HG03196 (cell line): ENCODE data around the gene CEACAM16.

Source experiments
- ATAC-seq: cut with Tn5 transposase; IDR thresholded peaks from one replicate; pipeline ENCODE4 v1.9.1; 2021; ENCODE audit not compliant: unreplicated experiment

The CEACAM16 gene

DNA sequence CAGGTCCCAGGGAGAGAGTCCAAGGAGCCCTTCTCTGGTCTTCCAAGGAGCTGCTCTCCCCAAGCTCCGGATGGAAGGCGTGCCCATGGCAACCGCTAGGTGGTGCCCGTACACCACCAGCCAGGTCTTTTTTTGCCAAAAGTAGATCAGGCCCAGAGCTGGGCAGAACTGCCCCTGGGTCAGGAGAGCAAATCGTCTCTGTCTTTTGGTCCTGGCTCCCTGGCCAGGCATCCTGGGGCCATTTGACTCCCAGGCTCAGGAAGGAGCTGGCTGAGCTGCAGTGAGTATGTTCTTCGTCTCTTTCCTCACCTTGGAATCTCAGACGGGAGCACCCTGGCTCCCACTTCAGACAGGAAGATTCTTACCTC is 25.0 kb downstream of the CEACAM16 start:
- no peak for ATAC-seq

DNA sequence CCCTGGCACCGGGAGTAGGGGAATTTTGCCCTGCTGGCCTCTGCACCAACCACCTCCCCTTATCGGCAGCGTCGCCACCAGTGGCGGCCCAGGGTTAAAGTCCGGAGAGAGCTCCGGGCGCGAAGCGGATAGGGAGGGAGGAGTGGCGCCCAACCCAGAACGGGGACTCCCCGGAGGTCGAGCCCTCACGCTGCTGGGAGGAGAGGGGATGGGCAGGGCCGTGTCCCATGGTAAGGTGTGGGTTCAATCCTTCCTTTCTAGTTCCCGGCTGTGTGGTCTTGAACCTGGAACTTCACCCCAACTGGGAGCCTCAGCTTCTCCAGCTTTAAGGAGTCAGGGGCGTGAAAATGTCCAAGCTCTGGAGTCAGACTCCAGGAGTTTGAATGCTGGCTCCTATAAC is 26.3 kb downstream of the CEACAM16 start:
- no peak for ATAC-seq

DNA sequence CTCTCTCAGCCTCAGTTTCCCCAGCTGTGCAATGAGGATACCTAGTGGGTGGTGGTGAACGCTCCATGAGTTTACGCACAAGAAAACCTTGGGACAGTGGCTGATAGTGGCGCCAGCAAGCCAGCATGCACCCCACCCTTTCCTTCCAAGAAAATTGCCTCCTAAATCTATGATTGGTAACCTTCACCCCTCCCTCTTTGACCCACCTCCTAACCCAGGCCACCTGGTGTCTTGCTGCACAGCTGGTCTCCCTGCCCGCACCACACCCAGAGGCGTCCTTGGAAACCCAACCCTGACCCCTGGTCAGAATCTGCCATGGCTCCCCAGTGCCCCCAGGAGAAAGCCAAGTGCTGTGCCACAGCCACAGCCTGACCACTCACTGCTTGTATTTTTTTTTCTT is 26.7 kb downstream of the CEACAM16 start:
- no peak for ATAC-seq

DNA sequence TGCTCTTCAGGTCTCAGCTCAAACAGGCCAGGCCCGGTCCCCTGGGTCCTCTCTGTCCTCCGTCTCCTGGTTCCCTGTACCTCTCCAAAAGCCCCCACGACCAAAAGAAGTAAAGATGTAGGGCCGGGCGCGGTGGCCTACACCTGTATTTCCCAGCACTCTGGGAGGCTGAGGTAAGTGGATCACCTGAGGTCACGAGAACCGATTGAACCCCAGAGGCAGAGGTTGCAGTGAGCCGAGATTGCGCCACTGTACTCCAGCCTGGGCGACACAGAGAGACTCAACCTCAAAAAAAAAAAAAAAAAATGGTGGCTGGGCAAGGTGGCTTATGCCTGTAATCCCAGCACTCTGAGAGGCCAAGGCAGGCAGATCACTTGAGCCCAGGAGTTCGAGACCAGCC is 27.5 kb downstream of the CEACAM16 start:
- ATAC-seq, result no peak

DNA sequence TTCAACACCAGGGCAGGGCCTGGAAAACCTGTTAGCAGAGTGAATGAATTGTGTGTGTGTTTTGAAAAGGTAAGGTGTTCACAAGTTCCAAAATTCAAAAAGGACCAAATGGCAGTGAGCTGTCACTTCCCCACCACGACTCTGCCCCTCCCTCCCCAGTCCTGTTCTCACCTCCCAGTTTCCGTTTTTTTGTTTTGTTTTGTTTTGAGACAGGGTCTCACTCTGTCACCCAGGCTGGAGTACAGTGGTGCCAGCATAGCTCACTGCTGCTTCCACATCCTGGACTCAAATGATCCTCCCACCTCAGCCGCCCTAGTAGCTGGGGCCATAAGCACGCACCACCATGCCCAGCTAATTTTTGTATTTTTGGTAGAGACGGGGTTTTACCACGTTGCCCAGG is 29.2 kb downstream of the CEACAM16 start:
- no peak for ATAC-seq

DNA sequence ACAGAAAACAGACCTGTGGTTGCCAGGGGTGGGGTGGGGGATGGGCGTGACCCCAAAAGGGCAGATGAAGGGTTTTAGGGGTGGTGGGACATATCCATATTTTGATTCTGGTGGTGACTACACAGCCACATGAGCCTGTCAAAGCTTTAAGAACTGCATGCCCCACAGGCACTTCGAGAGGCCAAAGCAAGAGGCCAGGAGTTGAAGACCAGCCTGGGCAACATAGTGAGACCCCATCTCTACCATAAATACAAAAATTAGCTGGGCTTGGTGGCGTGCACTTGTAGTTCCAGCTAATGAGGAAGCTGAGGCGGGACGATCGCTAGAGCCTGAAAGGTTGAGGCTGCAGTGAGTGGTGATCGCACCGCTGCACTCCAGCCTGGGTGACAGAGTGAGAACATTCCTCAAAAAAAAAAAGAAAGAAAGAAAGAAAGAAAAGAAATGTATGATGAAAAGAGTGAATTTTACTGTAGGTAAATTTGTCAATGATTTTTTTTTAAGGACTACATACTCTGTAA is 30.6 kb downstream of the CEACAM16 start:
- ATAC-seq, result no peak

DNA sequence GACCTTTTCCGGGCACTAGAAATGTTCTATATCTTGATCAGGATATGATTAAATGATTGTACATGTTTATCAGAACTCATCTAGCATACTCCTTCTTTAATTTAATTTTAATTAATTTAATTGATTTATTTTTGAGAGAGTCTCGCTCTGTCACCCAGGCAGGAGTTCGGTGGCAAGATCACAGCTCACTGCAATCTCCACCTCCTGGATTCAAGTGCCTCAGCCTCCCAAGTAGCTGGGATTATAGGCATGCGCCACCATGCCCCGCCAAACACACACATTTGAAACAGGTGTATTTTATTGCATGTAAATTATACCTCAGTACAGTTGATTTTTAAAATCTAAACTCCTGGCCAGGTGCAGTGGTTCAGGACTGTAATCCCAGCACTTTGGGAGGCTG is 32.1 kb downstream of the CEACAM16 start:
- no peak for ATAC-seq

DNA sequence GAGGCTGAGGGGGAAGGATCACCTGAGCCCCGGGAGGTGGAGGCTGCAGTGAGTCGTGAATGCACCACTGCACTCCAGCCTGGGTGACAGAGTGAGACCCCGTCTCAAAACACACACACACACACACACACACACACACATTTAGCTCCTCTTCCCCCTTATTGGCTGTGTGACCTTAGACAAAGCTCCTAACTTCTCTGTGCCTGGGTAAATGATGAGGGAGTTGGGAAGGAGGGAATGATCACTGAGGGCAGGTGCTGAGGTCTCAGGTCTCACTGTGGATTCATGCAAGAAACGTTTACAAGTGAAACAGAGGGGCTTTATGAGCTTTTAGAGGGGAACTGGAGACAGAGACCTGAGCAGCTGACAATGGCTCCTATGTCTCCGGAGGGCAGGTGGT is 32.7 kb downstream of the CEACAM16 start:
- no peak for ATAC-seq

DNA sequence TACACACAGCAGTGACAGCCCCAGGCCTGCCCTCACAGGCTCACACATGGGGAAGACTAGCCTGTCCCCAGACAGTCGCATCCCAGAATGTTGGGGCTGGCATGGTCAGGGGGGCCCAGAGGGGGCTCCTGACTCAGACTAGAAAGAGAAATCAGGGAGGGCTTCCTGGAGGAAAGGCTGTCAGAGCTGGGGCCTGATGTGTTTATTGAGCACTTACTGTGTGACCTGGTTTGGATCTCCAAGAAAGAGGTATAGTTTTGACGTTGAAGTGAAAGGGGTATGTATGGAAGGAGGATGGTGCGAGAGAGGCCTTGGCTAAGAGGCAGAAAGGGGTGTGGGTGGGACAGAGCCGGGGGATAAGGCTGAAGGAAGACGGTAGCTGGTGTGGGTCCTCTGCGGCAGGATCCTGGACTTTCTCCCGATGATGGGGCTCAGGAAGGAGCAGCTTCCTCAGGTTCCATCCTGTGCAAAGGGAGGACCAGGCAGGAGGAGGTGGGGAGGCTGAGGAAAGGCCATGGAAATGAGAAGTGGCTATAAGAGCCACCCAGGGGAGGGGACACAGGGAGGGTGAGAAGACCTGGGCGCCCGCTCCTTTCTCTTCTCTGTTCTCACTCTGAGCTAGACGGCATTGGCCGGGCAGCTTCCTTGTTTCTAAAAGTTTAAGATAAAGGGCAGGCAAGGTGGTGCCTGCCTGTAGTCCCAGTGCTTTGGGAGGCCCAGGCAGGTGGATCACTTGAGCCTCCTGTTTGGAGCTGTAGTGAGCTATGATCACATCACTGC is 33.5 kb downstream of the CEACAM16 start:
- ATAC-seq, result no peak

DNA sequence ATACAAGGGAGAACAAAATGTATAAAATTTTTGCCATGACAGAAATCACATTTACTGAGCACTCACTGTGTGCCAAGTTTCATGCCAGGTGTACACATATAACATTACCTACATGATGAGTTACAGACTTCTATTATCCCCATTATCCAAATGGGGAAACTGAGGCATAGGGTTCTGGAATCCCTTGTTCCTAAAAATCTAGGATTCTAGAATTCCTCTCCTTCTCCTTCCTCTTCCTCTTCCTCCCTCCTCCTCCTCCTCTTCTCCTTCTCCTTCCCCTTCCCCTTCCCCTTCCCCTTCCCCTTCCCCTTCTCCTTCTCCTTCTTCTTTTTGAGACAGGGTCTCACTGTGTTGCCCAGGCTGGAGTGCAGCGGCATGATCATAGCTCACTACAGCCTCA is 35.4 kb downstream of the CEACAM16 start:
- no peak for ATAC-seq

DNA sequence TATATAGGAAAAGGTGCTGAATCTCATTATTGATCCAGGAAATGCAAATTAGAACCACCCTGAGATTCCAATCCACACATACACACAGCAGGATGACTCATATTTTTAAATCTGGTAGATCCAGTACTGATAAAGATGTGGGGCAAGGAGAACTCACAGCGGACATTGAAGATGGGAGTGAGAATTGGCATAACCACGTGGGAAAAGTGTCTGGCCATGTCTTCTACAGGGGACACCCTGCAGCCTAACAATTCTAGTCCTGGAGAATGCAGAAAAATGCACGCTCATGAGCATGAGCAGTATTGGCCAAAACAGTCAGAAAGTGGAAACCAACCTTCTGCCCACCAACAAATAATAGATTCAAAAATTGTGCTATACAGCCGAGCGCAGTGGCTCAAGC is 36.1 kb downstream of the CEACAM16 start:
- ATAC-seq, result no peak

DNA sequence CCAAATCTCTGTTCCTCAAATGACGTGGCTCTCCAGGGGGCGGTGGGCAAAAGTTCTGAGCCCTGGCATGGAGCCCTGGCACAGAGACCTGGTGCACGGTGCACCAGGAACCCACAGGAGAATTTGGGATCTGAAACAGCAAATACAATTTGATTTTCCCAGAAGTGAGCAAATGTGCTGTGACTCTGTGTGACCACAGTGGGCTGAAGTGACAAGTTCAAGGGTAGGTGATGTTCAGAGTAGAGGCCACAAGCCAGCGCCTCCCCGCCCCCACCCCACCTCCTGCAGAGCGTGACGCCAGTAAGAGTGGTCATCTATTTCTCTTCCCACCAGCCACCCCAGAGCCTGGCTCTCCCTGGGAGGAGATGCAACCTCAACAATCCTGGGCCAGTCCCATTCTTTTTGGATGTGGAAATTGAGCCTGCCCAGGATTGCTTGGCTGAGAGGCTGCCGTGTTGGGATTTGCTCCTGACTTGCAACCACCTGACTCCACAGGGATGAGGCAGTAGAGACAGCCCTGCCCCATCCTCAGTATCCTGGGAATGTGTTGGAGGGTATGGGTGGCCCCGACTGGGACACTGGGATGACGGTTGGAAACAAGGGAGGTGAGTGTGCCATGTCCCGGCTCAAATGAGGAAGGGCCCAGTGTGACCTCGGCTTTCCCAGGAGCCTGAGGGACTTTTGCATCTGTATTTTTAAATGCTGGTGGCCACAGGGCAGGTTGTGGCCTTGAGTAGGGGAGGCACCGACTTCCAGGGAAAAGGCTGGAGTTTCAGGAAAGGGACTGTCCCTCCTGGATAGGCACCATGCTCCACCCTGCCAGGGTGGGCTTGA is 38.5 kb downstream of the CEACAM16 start:
- no peak for ATAC-seq

DNA sequence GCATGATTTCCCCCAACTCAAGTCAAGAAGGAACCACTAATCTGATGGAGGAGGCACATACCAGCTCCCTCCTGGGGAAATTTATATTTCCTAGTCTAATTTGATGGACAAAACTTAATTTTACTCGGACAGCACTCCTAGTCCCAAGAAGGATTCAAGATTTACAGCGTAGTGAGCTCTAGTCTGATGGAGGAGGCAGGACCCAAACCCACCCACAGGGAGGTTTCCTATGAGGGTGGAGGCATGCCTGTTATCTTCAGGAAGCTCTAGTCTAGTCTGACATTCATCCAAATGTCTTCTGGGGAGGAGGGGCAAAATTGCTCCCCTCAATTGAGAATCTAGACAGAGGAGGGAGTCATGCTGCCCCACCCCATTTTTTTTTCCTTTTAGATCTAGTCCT is 39.2 kb downstream of the CEACAM16 start:
- no peak for ATAC-seq

DNA sequence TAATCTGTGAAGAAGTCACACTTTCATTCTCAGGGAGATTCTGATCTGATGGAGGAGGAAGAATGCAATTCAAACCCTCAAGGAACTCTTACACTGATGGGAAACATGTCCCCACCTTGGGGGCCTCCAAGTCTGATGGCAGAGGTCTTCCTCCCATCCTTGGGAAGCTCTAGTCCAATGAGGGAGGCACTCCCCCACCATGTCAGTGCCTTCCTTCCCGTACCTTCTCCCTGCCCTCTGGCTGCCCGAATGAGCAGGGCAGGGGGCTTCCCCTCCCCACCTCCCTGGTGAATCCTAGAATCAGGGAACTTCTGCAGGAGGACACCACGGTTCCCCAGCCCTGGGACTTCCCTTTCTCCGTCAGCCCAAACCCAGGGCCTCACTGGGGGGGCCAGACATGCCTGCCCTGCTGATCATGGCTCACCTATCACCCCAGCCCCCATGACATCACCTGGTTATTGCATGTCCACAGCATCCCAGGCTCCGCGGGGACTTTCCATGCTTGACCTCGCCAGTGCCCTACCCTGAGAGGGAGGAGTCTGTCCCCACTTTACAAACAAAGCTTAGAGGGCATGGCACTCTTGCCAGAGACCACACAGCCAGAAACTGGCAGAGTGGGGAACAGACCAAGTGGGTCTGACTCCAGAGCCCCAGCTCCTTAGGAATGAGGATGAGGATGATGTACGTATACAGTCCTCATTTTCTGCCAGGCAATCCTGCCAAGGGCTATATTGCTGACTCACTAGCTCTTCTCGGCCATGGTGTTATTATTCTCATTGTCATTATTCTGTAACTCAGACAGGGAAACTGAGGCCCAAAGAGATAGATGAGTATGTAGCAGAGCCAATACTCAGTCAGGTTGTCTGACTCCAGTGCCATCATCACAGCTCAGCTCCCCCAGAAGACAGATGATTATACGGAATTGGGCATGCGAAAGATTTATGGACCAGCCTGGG is 39.9 kb downstream of the CEACAM16 start:
- ATAC-seq, result no peak

DNA sequence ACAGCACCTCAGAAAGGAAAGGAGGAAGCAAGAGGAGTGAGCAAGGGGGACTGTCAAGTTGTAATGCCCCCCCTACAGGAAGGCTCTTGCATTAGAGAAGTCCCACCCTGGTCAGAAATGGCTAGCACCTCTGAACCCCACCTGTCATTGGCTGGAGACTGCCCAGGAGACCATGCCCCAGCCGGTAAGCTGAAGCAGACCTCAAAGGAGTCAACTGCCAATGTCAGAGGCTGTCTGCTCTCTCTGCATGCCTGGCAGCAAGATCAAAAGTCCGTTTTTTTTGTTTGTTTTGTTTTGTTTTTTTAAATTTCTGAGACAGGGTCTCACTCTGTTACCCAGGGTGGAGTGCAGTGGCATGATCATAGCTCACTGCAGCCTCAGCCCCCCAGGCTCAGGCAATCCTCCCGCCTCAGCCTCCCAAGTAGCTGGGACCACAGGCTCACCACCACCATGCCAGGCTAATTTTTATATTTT is 41.4 kb downstream of the CEACAM16 start:
- ATAC-seq, result no peak

DNA sequence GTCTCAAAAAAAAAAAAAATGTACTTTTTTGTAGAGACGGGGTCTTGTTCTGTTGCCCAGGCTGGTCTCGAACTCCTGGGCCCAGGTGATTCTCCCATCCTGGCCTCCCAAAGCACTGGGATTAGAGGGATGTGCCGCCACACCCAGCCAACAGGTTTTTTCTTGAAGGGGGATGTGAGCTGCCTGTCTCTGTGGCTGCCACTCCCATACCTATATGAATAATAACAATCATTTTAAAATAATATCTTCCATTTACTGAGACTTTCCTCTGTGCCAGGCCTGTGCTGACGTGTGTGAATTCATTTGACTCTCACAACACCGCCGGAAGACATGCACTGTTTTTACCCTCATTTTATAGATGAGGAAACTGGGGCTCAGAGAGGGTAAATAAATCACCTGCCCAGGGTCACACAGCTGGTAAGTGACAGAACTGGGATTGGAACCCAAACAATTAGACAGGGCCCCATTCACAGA is 42.3 kb downstream of the CEACAM16 start:
- no peak for ATAC-seq

DNA sequence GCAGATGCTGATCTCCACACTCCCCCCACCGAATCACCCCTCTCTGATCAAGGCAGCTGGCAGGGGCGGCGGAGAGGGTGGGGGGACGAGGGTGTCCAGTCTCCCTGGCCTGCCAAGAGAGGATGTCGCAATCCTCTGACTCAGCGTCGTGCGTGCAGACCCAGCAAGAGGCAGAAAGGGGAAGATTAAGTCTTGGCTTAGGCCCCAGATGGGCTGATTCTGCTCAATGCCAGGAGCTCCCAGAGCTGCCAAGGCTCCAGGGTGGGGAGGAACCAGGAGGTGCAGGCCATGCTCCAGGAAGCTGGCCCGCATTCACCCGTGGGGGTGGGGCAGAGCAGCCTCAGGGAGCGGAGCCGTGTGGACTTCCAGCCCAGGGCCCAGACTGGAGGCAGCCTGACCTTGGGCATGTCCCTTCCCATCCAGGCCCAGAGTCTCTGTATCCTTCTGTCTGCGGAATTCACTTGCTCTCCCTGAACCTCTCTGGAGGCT is 42.9 kb downstream of the CEACAM16 start:
- no peak for ATAC-seq

DNA sequence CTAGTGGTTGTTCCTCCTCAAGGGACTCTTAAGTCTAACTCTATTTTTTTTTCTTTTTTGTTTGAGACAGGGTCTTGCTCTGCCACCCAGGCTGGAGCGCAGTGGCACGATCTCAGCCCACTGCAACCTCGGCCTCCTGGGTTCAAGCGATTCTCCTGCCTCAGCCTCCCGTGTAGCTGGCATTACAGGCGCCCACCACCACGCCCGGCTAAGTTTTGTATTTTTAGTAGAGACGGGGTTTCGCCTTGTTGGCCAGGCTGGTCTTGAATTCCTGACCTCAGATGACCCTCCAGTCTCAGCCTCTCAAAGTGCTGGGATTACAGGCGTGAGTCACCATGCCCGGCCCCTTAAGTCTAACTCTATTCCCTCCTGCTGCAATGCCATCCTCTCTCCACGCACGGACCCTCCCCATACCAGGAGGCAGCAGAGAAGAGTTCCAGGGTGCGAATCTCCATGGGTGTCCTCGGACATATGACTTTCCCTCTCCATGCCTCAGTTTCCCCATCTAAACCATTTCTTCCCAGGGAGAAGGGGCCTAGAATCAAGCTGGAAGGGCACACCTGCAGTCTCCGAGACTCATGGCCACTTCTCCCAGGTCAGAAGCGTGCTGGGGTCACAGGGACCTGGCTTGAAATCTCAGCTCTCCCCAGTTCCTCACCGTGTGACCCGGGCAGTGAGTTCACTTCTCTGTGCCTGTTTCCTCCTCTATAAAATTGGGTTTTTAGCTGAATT is 43.5 kb downstream of the CEACAM16 start:
- no peak for ATAC-seq

DNA sequence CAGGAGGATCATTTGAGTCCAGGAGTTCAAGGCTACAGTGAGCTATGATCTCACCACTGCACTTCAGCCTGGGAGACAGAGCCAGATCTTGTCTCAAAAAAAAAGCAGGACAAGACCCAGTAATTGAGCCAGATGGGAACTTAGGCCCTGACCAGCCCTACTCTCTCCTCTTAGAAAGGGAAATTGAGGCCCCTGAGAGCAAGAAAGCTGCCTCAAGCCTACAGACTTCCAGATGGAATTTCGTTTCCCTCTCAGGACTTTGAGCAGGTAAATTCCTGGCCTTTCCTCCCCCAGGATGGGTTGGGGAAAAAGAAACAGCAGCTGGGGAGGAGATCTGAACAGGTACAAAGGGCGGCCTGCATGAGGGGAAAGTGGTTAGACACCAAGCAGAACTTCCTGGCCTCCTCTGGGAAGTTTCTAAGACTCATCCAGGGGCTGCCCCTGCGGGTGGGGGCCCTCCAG is 46.0 kb downstream of the CEACAM16 start:
- no peak for ATAC-seq

DNA sequence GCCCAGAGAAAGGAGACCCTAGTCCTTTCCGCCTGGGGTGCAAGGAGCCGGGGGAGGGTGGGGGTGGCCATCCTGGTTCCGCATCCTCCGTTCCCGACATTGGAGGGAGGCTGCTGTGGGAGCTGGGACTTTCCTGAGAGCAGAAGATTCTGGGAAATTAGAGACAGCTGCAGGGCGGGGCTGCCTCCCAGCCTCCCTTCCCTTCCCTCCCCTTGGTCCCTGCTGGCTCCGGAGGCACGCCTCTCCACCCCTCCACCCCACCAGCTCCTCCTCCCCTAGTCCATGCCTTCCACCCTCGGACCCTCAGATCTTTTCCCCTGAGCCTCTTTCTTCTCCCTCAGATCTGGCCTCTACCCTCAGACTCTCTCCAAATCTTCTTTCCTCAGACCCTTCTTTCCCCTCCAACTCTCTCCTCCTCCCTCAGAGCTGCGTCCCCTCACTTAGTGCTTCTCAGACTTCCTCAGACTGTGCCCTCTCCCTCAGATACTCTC is 46.4 kb downstream of the CEACAM16 start:
- ATAC-seq, result no peak
